ENCODE data around the gene RANBP3L. TPM values are rescaled to one million over a fixed set of nuclear protein-coding genes. Genes with fewer than 3 reads are reported as not detected.

The RANBP3L gene
- total RNA-seq, 4 donors from 2014 or later = 6.5 to 15.8 (median 8.5) TPM

GRCh38 chr5:36232533-36232932 is 69.2 kb downstream of the RANBP3L start:
- intact Hi-C loops (cut with DNase I) = loop anchor here (10.0 kb wide), 1 partner anchor 78 kb away; the partner anchor contains the start of genes LMBRD2 and SKP2
- TF ChIP-seq POLR2A (IDR thresholded peaks at IDR 0.05) (no peak), CTCF (IDR thresholded peaks at IDR 0.05) (no peak)
- no peaks in the 10 kb centered on the region for H3K36me3 ChIP-seq
- no peak overlapping the region for H3K27ac ChIP-seq
- no peaks in the 10 kb centered on the region for H3K27me3 ChIP-seq
- no peak overlapping the region for H3K4me3 ChIP-seq (replicated peaks in 1 of 3)
- DNase-seq = no peak
- peaks cover 15 to 20% of the 10 kb centered on the region in 2 donors for H3K4me1 ChIP-seq
- H3K9me3 ChIP-seq = no peaks in the 10 kb centered on the region
- 89 to 92% methylated on average over 3 of the region's 3 CpGs for WGBS, 2 donors

DNA sequence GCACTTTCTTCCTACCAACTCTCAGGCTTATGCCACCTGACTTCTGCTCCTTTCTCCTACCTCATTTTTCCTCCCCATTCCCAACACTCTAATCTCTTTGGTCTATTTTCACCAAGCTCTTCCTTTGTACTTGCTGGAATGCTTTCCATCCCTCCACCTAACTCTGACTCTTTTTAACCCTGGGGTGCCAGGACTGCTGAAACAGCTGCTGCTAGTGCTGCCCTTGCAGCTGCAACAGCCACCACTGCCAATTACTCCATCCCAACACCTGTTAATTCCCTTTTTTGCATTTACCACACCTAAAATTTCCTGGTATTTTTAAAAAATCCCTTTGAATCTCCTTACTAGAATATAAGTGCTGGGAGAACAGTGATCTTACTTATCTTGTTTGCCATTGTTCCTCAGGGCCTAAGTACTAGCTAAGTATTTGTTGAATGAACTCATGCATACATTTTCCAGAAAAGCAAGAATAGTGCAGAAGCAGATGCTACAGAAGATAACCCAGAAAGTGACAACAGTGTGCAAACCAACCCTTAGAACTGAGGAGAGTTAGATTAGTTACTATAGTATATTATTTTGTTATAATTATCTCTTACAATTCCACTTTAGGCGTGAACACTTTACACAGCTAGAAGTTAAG is 71.4 kb downstream of the RANBP3L start:
- intact Hi-C loops (cut with DNase I) = loop anchor here (10.0 kb wide), 1 partner anchor 75 kb away; the partner anchor contains the start of genes LMBRD2 and SKP2
- H3K4me1 ChIP-seq = peaks cover 17 to 24% of the 10 kb centered on the region in 2 donors

DNA sequence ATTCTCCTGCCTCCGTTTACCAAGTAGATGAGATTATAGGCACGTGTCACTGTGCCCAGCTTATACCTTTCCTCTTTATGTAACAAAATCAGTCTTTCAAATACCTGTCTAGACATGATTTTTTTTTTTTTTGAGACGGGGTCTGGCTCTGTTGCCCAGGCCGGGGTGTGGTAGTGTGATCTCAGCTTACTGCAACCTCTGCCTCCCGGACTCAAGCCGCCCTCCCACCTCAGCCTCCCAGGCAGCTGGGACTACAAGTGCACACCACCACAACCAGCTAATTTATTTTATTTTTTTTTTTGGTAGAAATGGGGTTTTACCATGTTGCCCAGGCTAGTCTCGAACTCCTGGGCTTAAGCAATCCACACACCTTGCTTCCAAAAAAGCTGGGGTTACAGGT is 73.2 kb downstream of the RANBP3L start:
- Histone ChIP-seq H3K36me3 (peaks cover 6 to 7% of the 10 kb centered on the region in 2 donors), H3K27me3 (no peaks in the 10 kb centered on the region), H3K4me3 (replicated peaks in 1 of 3) (no peak overlapping the region), H3K27ac (peak overlapping the region in 1 of 3 donors; percentile 52), H3K4me1 (peaks cover 17 to 24% of the 10 kb centered on the region in 2 donors), H3K9me3 (no peaks in the 10 kb centered on the region)
- no peak for DNase-seq
- no peak for TF ChIP-seq CTCF (IDR thresholded peaks at IDR 0.05)
- intact Hi-C loops (cut with DNase I) = no loop called here
- WGBS, 2 donors = 96 to 97% methylated on average over 7 of the region's 7 CpGs

More for the DNA sequence above, 71.4 kb downstream of the RANBP3L start:
- no peak for DNase-seq
- Histone ChIP-seq H3K9me3 (no peaks in the 10 kb centered on the region), H3K27me3 (no peaks in the 10 kb centered on the region), H3K4me3 (replicated peaks in 1 of 3) (no peak overlapping the region), H3K27ac (peak overlapping the region in 2 of 3 donors; percentile 15 to 20), H3K36me3 (peaks cover 2 to 3% of the 10 kb centered on the region in 2 donors)
- TF ChIP-seq CTCF (IDR thresholded peaks at IDR 0.05) (no peak), POLR2A (IDR thresholded peaks at IDR 0.05) (no peak)
- WGBS, 2 donors = 98 to 100% methylated on average over 1 of the region's 1 CpG

DNA sequence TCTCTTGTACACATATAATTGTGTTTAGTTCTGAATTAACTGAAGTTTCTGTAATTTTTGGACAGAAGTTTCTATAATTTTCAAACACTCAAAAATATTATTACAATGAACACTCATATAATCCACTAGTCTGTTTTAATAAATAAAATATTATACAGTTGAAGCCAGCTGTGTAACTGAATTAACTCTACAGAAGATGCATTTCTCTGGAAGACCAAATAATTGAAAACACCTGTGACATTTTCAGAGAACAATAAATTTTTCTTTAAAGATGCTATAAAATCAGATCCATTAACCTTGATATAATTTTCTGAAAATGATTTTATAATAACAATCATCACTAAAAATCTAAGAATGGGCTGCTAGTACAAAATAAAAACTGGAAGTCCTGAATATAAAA is 74.7 kb downstream of the RANBP3L start:
- Histone ChIP-seq H3K9me3 (no peaks in the 10 kb centered on the region), H3K27me3 (no peaks in the 10 kb centered on the region), H3K4me1 (peaks cover 17 to 24% of the 10 kb centered on the region in 2 donors), H3K27ac (no peak overlapping the region), H3K4me3 (replicated peaks in 1 of 3) (no peak overlapping the region), H3K36me3 (peaks cover 6 to 7% of the 10 kb centered on the region in 2 donors)
- TF ChIP-seq POLR2A (IDR thresholded peaks at IDR 0.05) = no peak
- TF ChIP-seq CTCF (IDR thresholded peaks at IDR 0.05) = no peak
- intact Hi-C loops (cut with DNase I) = no loop called here
- no peak for DNase-seq

DNA sequence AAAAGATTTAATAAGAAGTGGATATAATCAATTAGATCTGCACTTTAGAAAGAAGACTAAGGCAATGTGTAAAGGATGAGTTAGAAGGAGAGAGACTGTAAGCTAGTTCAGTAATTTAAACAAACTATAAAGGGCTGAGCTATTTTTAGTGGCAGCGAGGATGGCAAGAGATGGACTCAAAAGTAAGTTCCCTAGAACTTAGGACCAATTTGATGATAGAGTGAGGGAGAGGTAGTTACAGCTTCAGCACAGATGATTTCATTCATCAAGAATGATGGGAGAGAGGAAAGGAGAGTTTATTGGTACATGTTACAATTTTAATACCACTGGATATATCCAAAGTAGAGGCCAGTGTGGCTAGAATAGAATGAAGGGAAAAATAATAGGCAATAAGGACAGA is 79.1 kb downstream of the RANBP3L start:
- DNase-seq = no peak
- intact Hi-C loops (cut with DNase I) = no loop called here
- H3K27ac ChIP-seq = no peak overlapping the region
- H3K27me3 ChIP-seq = no peaks in the 10 kb centered on the region
- no peak overlapping the region for H3K4me3 ChIP-seq (replicated peaks in 1 of 3)
- H3K9me3 ChIP-seq = no peaks in the 10 kb centered on the region
- TF ChIP-seq CTCF (IDR thresholded peaks at IDR 0.05) = no peak
- TF ChIP-seq POLR2A (IDR thresholded peaks at IDR 0.05) = no peak
- H3K4me1 ChIP-seq = peaks cover 5 to 7% of the 10 kb centered on the region in 2 donors
- peaks cover 6 to 11% of the 10 kb centered on the region in 2 donors for H3K36me3 ChIP-seq
- WGBS, 2 donors = 92 to 94% methylated on average over 1 of the region's 1 CpG

All from thyroid gland (tissue), 4 donors.